CD8-positive, alpha-beta memory T cell (primary cell): ENCODE data around the gene PRDM16. TPM values are rescaled to one million over a fixed set of nuclear protein-coding genes. Genes with fewer than 3 reads are reported as not detected.

ENCODE experiments used
- CTCF ChIA-PET: fragments of 350-600 bp; sonication (Branson Sonifier 250); formaldehyde crosslinking; loops from one replicate; lab custom pipeline; 2021; ENCODE audit warnings: antibody characterized with exemption; lab: Charles Lee
- POLR2A ChIA-PET: fragments of 350-600 bp; sonication (Branson Sonifier 250); formaldehyde crosslinking; loops from one replicate; lab custom pipeline; 2021; ENCODE audit warnings: antibody characterized with exemption; lab: Charles Lee
- DNase-seq, 5 donors: peaks; one replicate each; pipeline versions ENCODE4 v3.0.0 to v3.0.0-alpha.2; 2020 to 2022; ENCODE audit warnings: mixed read lengths in 1 of 5
- H3K27ac ChIP-seq: one replicate; pipeline ENCODE4 v1.7.0; 2013; ENCODE audit warnings: low read depth, mild to moderate bottlenecking, low read length, moderate library complexity
- H3K27me3 ChIP-seq: 2 replicates; pipeline ENCODE4 v1.7.0; 2013; ENCODE audit warnings: low read length, mild to moderate bottlenecking; ENCODE audit not compliant: insufficient read depth, poor library complexity, severe bottlenecking
- H3K36me3 ChIP-seq: 2 replicates; pipeline ENCODE4 v1.7.0; 2013; ENCODE audit warnings: mild to moderate bottlenecking, low read length, moderate library complexity; ENCODE audit not compliant: insufficient read depth
- H3K4me1 ChIP-seq: 2 replicates; pipeline ENCODE4 v1.7.0; 2013; ENCODE audit warnings: mild to moderate bottlenecking, low read length, moderate library complexity; ENCODE audit not compliant: insufficient read depth
- H3K4me3 ChIP-seq: 2 replicates; pipeline ENCODE4 v1.7.0; 2013; ENCODE audit warnings: mild to moderate bottlenecking, low read length
- H3K9me3 ChIP-seq: 2 replicates; pipeline ENCODE4 v1.7.0; 2013; ENCODE audit warnings: mild to moderate bottlenecking, low read length
- H3K27ac Mint-ChIP-seq, 8 donors: one replicate each; pipeline ENCODE4 v1.8.0; 2020 to 2021; ENCODE audit warnings: mixed read lengths in 8 of 8, mild to moderate bottlenecking in 6 of 8, inconsistent platforms in 3 of 8, moderate library complexity in 3 of 8
- H3K27me3 Mint-ChIP-seq, 2 donors: one replicate each; pipeline ENCODE4 v1.8.0; 2020 to 2021; ENCODE audit warnings: mixed read lengths in 2 of 2, mild to moderate bottlenecking in 1 of 2, moderate library complexity in 1 of 2
- H3K36me3 Mint-ChIP-seq, 3 donors: one replicate each; pipeline ENCODE4 v1.8.0; 2020 to 2021; ENCODE audit warnings: mixed read lengths in 3 of 3, inconsistent platforms in 1 of 3, mild to moderate bottlenecking in 1 of 3
- H3K4me1 Mint-ChIP-seq, 3 donors: one replicate each; pipeline ENCODE4 v1.8.0; 2020 to 2021; ENCODE audit warnings: mixed read lengths in 3 of 3, inconsistent platforms in 1 of 3, mild to moderate bottlenecking in 1 of 3
- H3K4me3 Mint-ChIP-seq, 7 donors: one replicate each; pipeline ENCODE4 v1.8.0; 2020 to 2021; ENCODE audit warnings: mixed read lengths in 7 of 7, mild to moderate bottlenecking in 6 of 7, moderate library complexity in 4 of 7, inconsistent platforms in 2 of 7
- H3K9me3 Mint-ChIP-seq, 5 donors: one replicate each; pipeline ENCODE4 v1.8.0; 2020 to 2022; ENCODE audit warnings: mixed read lengths in 5 of 5, mild to moderate bottlenecking in 3 of 5, moderate library complexity in 2 of 5, inconsistent platforms in 1 of 5
- polyA plus RNA-seq: library from polyadenylated mRNA; unstranded; fragments of 300-500 nt; fragmentation: Illumina TruSeq; gene quantifications from one replicate; pipeline ENCODE4 v1.2.3, GENCODE V29; 2021
- total RNA-seq, 2 experiments: library from RNA; stranded (reverse); gene quantifications; one replicate each; pipeline ENCODE4 v1.2.3, GENCODE V29; 2021

Gene PRDM16
- total and polyA plus RNA-seq, 3 experiments from 2014 or later = not detected

DNA sequence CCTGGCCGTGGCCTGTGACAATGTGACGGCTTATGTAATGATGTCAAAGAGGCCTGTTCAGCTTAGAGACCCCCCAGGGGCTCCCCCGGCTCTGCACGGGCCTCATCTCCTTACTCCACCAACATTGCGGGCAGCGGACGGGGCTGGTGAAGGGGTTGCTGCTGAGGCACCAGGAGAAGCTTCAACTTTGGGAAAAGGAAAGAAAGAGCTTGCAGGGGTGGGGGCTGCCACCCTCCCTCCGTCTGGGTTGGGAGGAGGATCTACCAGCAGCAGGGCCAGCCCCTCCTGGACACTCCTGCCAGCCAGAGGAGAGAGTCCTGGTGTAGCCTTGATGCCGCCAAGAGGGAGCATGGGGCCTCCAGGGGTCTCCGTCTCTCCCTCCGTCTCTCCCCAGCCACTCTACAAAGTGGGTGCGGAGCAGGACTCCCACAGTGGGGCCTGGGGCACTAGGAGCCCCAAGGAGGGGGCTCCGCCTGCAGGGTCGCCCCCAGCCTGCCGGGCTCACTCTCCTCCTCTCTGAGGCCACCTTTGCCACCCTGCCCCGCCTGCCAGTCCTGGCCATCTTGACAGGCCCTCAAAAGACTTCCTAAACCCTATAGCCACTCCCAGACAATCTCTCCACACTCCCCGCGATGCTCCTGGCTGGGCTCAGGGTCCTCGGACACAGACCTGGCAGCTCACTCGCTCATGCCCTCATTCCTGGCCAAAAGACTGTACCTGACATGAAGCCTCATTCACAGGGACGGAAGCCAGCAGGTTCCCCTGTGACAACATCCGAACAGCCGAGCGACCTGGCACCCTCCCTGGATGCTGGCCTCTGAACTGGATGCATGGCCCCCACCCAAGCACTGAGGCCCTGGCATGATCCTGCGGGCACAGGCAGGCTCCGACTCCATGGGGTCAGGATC is 255.0 kb downstream of the PRDM16 start:
- Histone ChIP-seq H3K4me1 (no peaks in the 10 kb centered on the region), H3K9me3 (no peaks in the 10 kb centered on the region), H3K4me3 (no peak overlapping the region), H3K27ac (no peak overlapping the region), H3K27me3 (no peaks in the 10 kb centered on the region), H3K36me3 (no peaks in the 10 kb centered on the region)
- ChIA-PET CTCF (no interaction called here), POLR2A (no interaction called here)
- H3K4me1 Mint-ChIP-seq = no peaks in the 10 kb centered on the region
- no peaks in the 10 kb centered on the region for H3K36me3 Mint-ChIP-seq
- no peak overlapping the region for H3K4me3 Mint-ChIP-seq
- H3K9me3 Mint-ChIP-seq = no peaks in the 10 kb centered on the region
- peaks cover 6 to 8% of the 10 kb centered on the region in 2 donors for H3K27me3 Mint-ChIP-seq
- DNase-seq = no peak
- peak overlapping the region in 1 of 8 donors; percentile 29 for H3K27ac Mint-ChIP-seq

DNA sequence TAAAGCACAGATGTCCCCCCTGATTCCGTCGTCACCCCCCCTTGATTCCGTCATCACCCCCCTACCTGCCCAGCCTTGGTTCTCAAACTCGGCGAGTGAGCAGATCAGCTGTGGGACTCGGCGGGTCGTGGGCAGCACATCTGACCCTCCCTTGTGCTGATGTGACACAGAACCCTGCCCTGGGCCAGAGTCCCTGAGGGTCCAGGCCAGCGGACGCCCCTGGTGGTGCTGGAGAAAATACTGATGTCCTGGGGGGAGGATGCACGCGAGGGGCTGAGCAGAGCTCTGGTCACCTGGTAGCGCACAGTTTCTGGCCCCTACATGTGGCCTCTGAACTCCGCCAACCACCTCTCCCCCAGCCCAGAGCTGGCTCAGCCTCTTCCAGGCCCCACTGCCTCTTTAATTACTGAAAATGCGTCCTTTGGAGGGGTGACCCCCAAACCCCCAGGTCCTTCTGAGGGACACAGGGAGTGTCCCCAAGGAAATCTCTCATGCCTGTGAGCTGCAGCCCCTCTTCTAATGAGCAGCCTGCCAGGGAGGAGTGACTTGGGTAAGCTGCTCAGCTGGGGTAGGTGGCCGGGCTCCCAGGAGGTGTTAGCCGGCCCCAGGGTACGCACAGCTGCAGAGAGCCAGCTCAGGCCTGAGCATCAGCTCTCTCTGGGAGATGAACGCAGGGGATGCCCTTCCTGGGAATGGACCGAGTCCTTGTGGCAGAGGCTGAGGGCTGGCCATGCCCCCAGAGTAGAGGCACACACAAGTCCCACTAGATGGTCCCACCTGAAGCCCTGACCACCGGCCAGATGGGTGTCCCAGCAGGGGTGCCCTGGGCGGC is 255.9 kb downstream of the PRDM16 start:
- Histone ChIP-seq H3K4me3 (no peak overlapping the region), H3K27ac (no peak overlapping the region), H3K4me1 (no peaks in the 10 kb centered on the region), H3K36me3 (no peaks in the 10 kb centered on the region), H3K9me3 (no peaks in the 10 kb centered on the region), H3K27me3 (no peaks in the 10 kb centered on the region)
- ChIA-PET POLR2A (no interaction called here), CTCF (no interaction called here)
- Mint-ChIP-seq H3K4me3 (no peak overlapping the region), H3K27me3 (peaks cover 6 to 10% of the 10 kb centered on the region in 2 donors), H3K27ac (no peak overlapping the region), H3K36me3 (no peaks in the 10 kb centered on the region), H3K9me3 (no peaks in the 10 kb centered on the region), H3K4me1 (no peaks in the 10 kb centered on the region)
- DNase-seq = no peak

GRCh38 chr1:3326516-3327388 is 257.7 kb downstream of the PRDM16 start:
- Mint-ChIP-seq H3K4me1 (no peaks in the 10 kb centered on the region), H3K27me3 (peaks cover 6 to 13% of the 10 kb centered on the region in 2 donors), H3K4me3 (no peak overlapping the region), H3K36me3 (no peaks in the 10 kb centered on the region), H3K9me3 (no peaks in the 10 kb centered on the region), H3K27ac (no peak overlapping the region)
- H3K27me3 ChIP-seq = no peaks in the 10 kb centered on the region
- H3K4me1 ChIP-seq = no peaks in the 10 kb centered on the region
- no peaks in the 10 kb centered on the region for H3K9me3 ChIP-seq
- CTCF ChIA-PET = interaction anchor here (0.7 kb wide), 1 partner anchor 8 kb away, joined by 3 read pairs; no protein-coding TSS in a partner anchor
- POLR2A ChIA-PET = no interaction called here
- no peak overlapping the region for H3K27ac ChIP-seq
- no peaks in the 10 kb centered on the region for H3K36me3 ChIP-seq
- no peak for DNase-seq
- H3K4me3 ChIP-seq = no peak overlapping the region

GRCh38 chr1:3327389-3327702 is 258.3 kb downstream of the PRDM16 start:
- H3K36me3 Mint-ChIP-seq = no peaks in the 10 kb centered on the region
- H3K4me3 ChIP-seq = no peak overlapping the region
- no peak overlapping the region for H3K4me3 Mint-ChIP-seq
- no peak overlapping the region for H3K27ac ChIP-seq
- H3K9me3 Mint-ChIP-seq = no peaks in the 10 kb centered on the region
- H3K27me3 ChIP-seq = no peaks in the 10 kb centered on the region
- DNase-seq = no peak
- H3K4me1 Mint-ChIP-seq = no peaks in the 10 kb centered on the region
- ChIA-PET POLR2A (no interaction called here), CTCF (interaction anchor here (0.7 kb wide), 1 partner anchor 9 kb away, joined by 3 read pairs; no protein-coding TSS in a partner anchor)
- no peaks in the 10 kb centered on the region for H3K36me3 ChIP-seq
- H3K27me3 Mint-ChIP-seq = peaks cover 10 to 13% of the 10 kb centered on the region in 2 donors
- no peaks in the 10 kb centered on the region for H3K9me3 ChIP-seq
- H3K4me1 ChIP-seq = no peaks in the 10 kb centered on the region
- no peak overlapping the region for H3K27ac Mint-ChIP-seq

DNA sequence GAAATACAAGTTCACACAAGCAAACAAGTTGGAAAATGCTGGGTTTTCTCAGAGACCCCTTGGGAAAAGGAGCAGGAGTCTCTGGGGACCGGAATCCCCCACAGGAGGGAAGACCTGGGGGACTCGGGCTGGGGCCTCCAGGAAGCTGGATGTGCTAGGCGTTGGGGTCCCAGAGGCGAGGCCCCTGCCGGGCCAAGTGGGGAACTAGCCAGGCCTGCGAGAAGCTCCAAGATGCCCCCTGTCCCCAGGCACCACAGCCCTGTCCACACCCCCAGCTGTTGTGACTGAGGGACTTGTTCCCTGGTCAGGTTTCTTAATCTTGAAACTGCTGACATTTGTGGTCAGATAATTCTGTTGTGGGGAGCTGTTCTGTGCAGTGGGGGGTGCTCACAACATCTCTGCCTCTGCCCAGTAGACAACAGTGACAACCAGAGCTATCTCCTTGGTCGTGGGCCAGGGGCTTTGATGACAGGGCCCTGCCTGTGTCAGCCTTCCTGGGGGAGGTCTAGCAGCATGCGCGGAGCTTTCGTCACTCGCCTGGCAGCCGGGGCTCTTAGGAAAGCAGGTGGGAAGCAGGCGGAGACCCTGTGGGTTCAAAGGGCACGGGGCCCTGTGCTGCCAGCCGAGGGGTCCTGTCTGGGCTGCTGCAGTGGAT is 259.1 kb downstream of the PRDM16 start:
- no peak for DNase-seq
- POLR2A ChIA-PET = no interaction called here

DNA sequence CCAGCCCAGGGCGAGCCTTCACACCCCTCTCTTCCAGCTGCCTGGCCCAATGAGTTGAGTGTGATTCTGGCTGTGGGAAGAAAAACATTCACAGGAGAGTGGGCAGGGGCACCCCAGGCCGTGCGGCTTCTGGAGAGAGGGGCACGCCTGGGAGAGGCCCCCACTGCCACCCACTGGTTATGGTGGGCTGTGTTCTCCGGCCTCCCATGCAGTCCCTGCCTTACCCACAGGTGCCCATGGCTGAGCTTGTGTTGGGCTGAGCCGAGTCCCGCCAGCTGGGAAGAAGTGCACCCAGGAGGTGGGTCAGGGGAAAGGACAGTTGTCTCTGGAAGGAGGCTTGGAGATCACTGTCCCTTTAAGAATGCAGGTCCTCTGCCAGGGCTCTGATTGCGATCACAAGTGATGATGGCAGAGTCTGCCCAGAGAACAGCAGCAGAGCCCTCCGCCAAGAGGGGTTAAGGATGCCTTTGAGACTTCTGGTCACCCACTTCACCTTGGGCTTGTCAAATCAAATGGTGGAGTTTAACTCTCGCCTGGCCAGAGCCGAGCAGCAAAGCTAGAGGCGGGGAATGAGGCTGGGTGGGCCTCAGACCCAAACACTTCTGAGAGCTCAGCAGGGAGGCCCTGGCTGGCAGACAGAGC is 260.8 kb downstream of the PRDM16 start:
- Histone ChIP-seq H3K4me1 (no peaks in the 10 kb centered on the region), H3K27me3 (no peaks in the 10 kb centered on the region), H3K9me3 (no peaks in the 10 kb centered on the region), H3K27ac (no peak overlapping the region), H3K4me3 (no peak overlapping the region), H3K36me3 (no peaks in the 10 kb centered on the region)
- peaks cover 13 to 15% of the 10 kb centered on the region in 2 donors for H3K27me3 Mint-ChIP-seq
- no peaks in the 10 kb centered on the region for H3K36me3 Mint-ChIP-seq
- H3K9me3 Mint-ChIP-seq = no peaks in the 10 kb centered on the region
- H3K4me1 Mint-ChIP-seq = no peaks in the 10 kb centered on the region
- no peak overlapping the region for H3K4me3 Mint-ChIP-seq
- H3K27ac Mint-ChIP-seq = no peak overlapping the region
- ChIA-PET POLR2A (interaction anchor here (0.6 kb wide), 1 partner anchor 1714 kb away, joined by 3 read pairs; no protein-coding TSS in a partner anchor), CTCF (no interaction called here)
- DNase-seq = no peak

More for the DNA sequence above, 259.1 kb downstream of the PRDM16 start:
- no peaks in the 10 kb centered on the region for H3K4me1 ChIP-seq
- no peaks in the 10 kb centered on the region for H3K9me3 ChIP-seq
- peaks cover 15 to 17% of the 10 kb centered on the region in 2 donors for H3K27me3 Mint-ChIP-seq
- H3K36me3 Mint-ChIP-seq = no peaks in the 10 kb centered on the region
- no peaks in the 10 kb centered on the region for H3K9me3 Mint-ChIP-seq
- H3K27ac ChIP-seq = no peak overlapping the region
- no peak overlapping the region for H3K4me3 Mint-ChIP-seq
- CTCF ChIA-PET = no interaction called here
- no peak overlapping the region for H3K27ac Mint-ChIP-seq
- H3K4me1 Mint-ChIP-seq = no peaks in the 10 kb centered on the region
- H3K36me3 ChIP-seq = no peaks in the 10 kb centered on the region
- H3K4me3 ChIP-seq = no peak overlapping the region
- H3K27me3 ChIP-seq = no peaks in the 10 kb centered on the region

GRCh38 chr1:3330771-3331245 is 261.8 kb downstream of the PRDM16 start:
- DNase-seq = no peak
- Mint-ChIP-seq H3K27ac (no peak overlapping the region), H3K36me3 (no peaks in the 10 kb centered on the region), H3K4me1 (no peaks in the 10 kb centered on the region), H3K27me3 (peaks cover 13 to 15% of the 10 kb centered on the region in 2 donors), H3K4me3 (no peak overlapping the region), H3K9me3 (no peaks in the 10 kb centered on the region)
- Histone ChIP-seq H3K27me3 (no peaks in the 10 kb centered on the region), H3K27ac (no peak overlapping the region), H3K4me1 (no peaks in the 10 kb centered on the region), H3K36me3 (no peaks in the 10 kb centered on the region), H3K9me3 (no peaks in the 10 kb centered on the region), H3K4me3 (no peak overlapping the region)
- ChIA-PET CTCF (no interaction called here), POLR2A (interaction anchor here (0.6 kb wide), 1 partner anchor 1715 kb away, joined by 3 read pairs; no protein-coding TSS in a partner anchor)
